IMR-90 (cell line): ENCODE results near the gene CKAP5. TPM values are rescaled to one million over a fixed set of nuclear protein-coding genes. Genes with fewer than 3 reads are reported as not detected.

Experiments used
- ATAC-seq: fragments of 200-7000 bp; cut with Tn5 transposase; 2 replicates; pipeline ENCODE4 v1.9.1; 2020; ENCODE audit warnings: low read depth, mild to moderate bottlenecking, moderate library complexity
- BruUV-seq: library from RNA; stranded (reverse); fragments of 400-500 nt; replicated peaks from 2 replicates; lab custom pipeline; 2021; lab: Mats Ljungman, UMichigan
- CTCF ChIA-PET: fragments of 300-600 bp; formaldehyde crosslinking; extraction: SDS; loops from one replicate; lab custom pipeline; 2021; ENCODE audit warnings: antibody characterized with exemption; lab: Yijun Ruan, JAX
- POLR2A ChIA-PET: fragments of 300-600 bp; sonication (Branson Sonifier 250); formaldehyde crosslinking; loops from one replicate; lab custom pipeline; 2022; ENCODE audit warnings: antibody characterized with exemption; ENCODE audit not compliant: unreplicated experiment; lab: Charles Lee
- DNase-seq: peaks from one replicate; pipeline ENCODE4 v3.0.0; 2013
- H2AFZ ChIP-seq: replicated peaks from 2 replicates; pipeline ENCODE3; 2013; ENCODE audit warnings: low read length, mild to moderate bottlenecking; ENCODE audit not compliant: poor library complexity
- H2AK5ac ChIP-seq: 2 replicates; pipeline ENCODE4 v1.6.1; 2013; ENCODE audit warnings: low read depth, low read length, inconsistent platforms
- H2AK9ac ChIP-seq: replicated peaks from 2 replicates; pipeline ENCODE3; 2013; ENCODE audit warnings: mild to moderate bottlenecking, low read depth, low read length, moderate library complexity; ENCODE audit not compliant: poor library complexity
- H2BK120ac ChIP-seq: 2 replicates; pipeline ENCODE4 v1.6.1; 2013; ENCODE audit warnings: low read depth, low read length, inconsistent platforms
- H2BK15ac ChIP-seq: 3 replicates; pipeline ENCODE4 v1.6.1; 2013; ENCODE audit warnings: low read depth, low read length, inconsistent platforms
- H2BK20ac ChIP-seq: 2 replicates; pipeline ENCODE4 v1.6.1; 2013; ENCODE audit warnings: low read depth, mild to moderate bottlenecking, inconsistent platforms, low read length, moderate library complexity
- H2BK5ac ChIP-seq: 2 replicates; pipeline ENCODE4 v1.6.1; 2013; ENCODE audit warnings: mild to moderate bottlenecking, low read depth, low read length, inconsistent platforms; ENCODE audit not compliant: poor library complexity, severe bottlenecking
- H3K14ac ChIP-seq: replicated peaks from 2 replicates; pipeline ENCODE4 v1.6.1; 2013; ENCODE audit warnings: low read depth, low read length, inconsistent platforms
- H3K18ac ChIP-seq: 2 replicates; pipeline ENCODE4 v1.6.1; 2013; ENCODE audit warnings: low read depth, low read length, control low read depth
- H3K23ac ChIP-seq: 2 replicates; pipeline ENCODE4 v1.6.1; 2013; ENCODE audit warnings: low read depth, low read length, inconsistent platforms
- H3K27ac ChIP-seq: 2 replicates; pipeline ENCODE4 v1.5.1; 2013; ENCODE audit warnings: mild to moderate bottlenecking, control low read depth, low read length; ENCODE audit not compliant: insufficient read depth
- H3K27me3 ChIP-seq: 2 replicates; pipeline ENCODE4 v1.6.1; 2013; ENCODE audit warnings: low read length; ENCODE audit not compliant: control insufficient read depth, insufficient read depth
- H3K36me3 ChIP-seq: 2 replicates; pipeline ENCODE4 v1.6.1; 2013; ENCODE audit warnings: low read length, mixed read lengths; ENCODE audit not compliant: control insufficient read depth, insufficient read depth
- H3K4ac ChIP-seq: 2 replicates; pipeline ENCODE4 v1.6.1; 2013; ENCODE audit warnings: low read depth, low read length, inconsistent platforms
- H3K4me1 ChIP-seq: 2 replicates; pipeline ENCODE4 v1.6.1; 2013; ENCODE audit warnings: low read length, mixed read lengths; ENCODE audit not compliant: control insufficient read depth, insufficient read depth
- H3K4me2 ChIP-seq: 2 replicates; pipeline ENCODE4 v1.6.1; 2013; ENCODE audit warnings: low read depth, mild to moderate bottlenecking, control low read depth, low read length, moderate library complexity
- H3K4me3 ChIP-seq: 2 replicates; pipeline ENCODE4 v1.5.1; 2013; ENCODE audit warnings: low read depth, mild to moderate bottlenecking, control low read depth, low read length, moderate library complexity; ENCODE audit not compliant: insufficient read depth
- H3K56ac ChIP-seq: 2 replicates; pipeline ENCODE4 v1.6.1; 2013; ENCODE audit warnings: low read length, inconsistent platforms; ENCODE audit not compliant: insufficient read depth; ENCODE audit errors: extremely low read depth
- H3K79me1 ChIP-seq, 2 experiments: 2 replicates each; pipeline ENCODE4 v1.6.1; 2013; ENCODE audit warnings: low read length in 2 of 2, inconsistent platforms in 1 of 2, low read depth in 1 of 2
- H3K9ac ChIP-seq: 2 replicates; pipeline ENCODE4 v1.6.1; 2013; ENCODE audit warnings: low read depth, low read length, control low read depth
- H3K9me1 ChIP-seq: 2 replicates; pipeline ENCODE4 v1.6.1; 2013; ENCODE audit warnings: low read length, inconsistent platforms; ENCODE audit not compliant: insufficient read depth
- H3K9me3 ChIP-seq: 2 replicates; pipeline ENCODE4 v1.6.1; 2013; ENCODE audit warnings: low read length; ENCODE audit not compliant: control insufficient read depth, insufficient read depth
- H4K20me1 ChIP-seq: 2 replicates; pipeline ENCODE4 v1.6.1; 2013; ENCODE audit warnings: low read length, inconsistent platforms; ENCODE audit not compliant: insufficient read depth
- H4K5ac ChIP-seq: 2 replicates; pipeline ENCODE4 v1.6.1; 2013; ENCODE audit warnings: mild to moderate bottlenecking, low read depth, low read length, control low read depth
- H4K8ac ChIP-seq, 2 experiments: 2 replicates each; pipeline ENCODE4 v1.6.1; 2013; ENCODE audit warnings: low read depth in 2 of 2, low read length in 2 of 2, control low read depth in 1 of 2, inconsistent platforms in 1 of 2
- H4K91ac ChIP-seq: 2 replicates; pipeline ENCODE4 v1.6.1; 2013; ENCODE audit warnings: low read depth, low read length, inconsistent platforms; ENCODE audit not compliant: insufficient read depth
- NFE2L2 ChIP-seq: fragments of 150-350 bp; IDR thresholded peaks from 2 replicates; pipeline ENCODE4 v1.6.1; 2016; ENCODE audit warnings: low read depth, mild to moderate bottlenecking, low read length
- SMC3 ChIP-seq: fragments of 150-350 bp; IDR thresholded peaks from 2 replicates; pipeline ENCODE4 v1.6.1; 2016; ENCODE audit warnings: low read depth, mild to moderate bottlenecking, antibody characterized with exemption, low read length, moderate library complexity
- WGBS, 2 experiments: methylation state at CpG; one replicate each; pipeline versions ENCODE4 v1.1.5 to v1.1.7; 2013; ENCODE audit warnings: missing lambda C conversion rate in 2 of 2; ENCODE audit not compliant: insufficient read length in 1 of 2; ENCODE audit errors: extremely low coverage in 2 of 2; 5-methylcytosine and 5-hydroxymethylcytosine counted together
- dilution Hi-C: fragments of 300-500 bp; cut with HindIII; formaldehyde crosslinking; loops from one replicate; pipeline ENCODE4 v1.14.3; 2018; ENCODE audit warnings: low sequenced_read_pairs; ENCODE audit not compliant: unreplicated experiment
- in situ Hi-C: fragments of 300-500 bp; cut with MboI; formaldehyde crosslinking; loops from 3 replicates; pipeline ENCODE4 v1.14.3; 2019; ENCODE audit warnings: low sequenced_read_pairs, inconsistent platforms, mixed read lengths
- intact Hi-C: fragments of 100-400 bp; cut with micrococcal nuclease; formaldehyde crosslinking; loops from 2 replicates; pipeline ENCODE4 v1.10.0; 2022
- polyA plus RNA-seq, 3 experiments: library from polyadenylated mRNA; depleted of rRNA; stranded (reverse); fragments of >200 nt; gene quantifications; 2 replicates each; pipeline ENCODE4 v1.2.3, GENCODE V29; 2012; ENCODE audit warnings: low replicate concordance in 1 of 3
- total RNA-seq: library from RNA; depleted of rRNA; stranded (reverse); fragments of >200 nt; gene quantifications from 2 replicates; pipeline ENCODE4 v1.2.3, GENCODE V29; 2012
- TF ChIP-seq, protein P1 (sequence below): conservative IDR thresholded peaks from 2 replicates; pipeline ENCODE4 v1.5.1; 2012; ENCODE audit warnings: mild to moderate bottlenecking, low read depth, low read length, improper control_type of control experiment
- TF ChIP-seq, protein P2 (sequence below): fragments of 150-350 bp; IDR thresholded peaks from 2 replicates; pipeline ENCODE4 v1.6.1; 2016; ENCODE audit warnings: low read depth, mild to moderate bottlenecking, low read length, moderate library complexity, borderline replicate concordance

The CKAP5 gene
- total and polyA plus RNA-seq, 2 of the 4 experiments (the other 2 are of a cell fraction): 59.5 to 79.2 TPM

DNA sequence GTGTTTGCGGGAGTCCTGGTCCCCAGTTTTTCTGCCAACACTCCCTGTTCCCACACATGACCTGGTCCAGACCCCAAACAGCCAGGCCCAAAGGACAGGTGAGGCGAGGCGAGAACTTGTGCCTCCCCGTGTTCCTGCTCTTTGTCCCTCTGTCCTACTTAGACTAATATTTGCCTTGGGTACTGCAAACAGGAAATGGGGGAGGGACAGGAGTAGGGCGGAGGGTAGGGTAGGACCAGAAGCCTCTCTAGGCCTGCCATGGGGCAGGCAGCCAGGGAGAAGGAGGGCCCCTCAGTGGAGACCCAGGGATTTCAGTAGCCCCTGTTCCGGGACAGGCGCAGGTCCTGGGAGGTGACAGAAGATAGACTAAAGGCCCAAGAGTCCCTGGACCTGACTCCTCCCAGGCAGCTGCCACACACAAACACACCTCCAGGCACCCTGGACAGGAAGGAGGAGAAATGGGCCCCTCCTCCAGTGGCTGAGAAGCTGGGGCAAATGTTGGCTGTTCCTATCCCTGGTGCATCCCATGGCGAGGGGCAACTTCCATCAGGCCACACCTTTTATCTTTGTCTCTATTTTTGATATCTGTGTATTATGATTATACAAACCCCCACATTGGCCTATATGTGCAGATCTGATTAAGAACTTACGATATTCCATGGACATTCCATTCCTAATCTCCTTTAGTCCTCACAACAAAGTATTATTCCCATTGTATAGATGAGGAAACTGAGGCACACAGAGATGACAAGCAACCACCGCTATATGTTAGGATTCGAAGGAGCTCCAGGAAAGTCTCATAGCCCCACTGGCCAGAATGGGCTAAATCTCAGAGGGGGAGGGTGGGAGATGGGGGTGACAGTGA is 127.7 kb downstream of the CKAP5 start:
- DNase-seq: no peak
- TF ChIP-seq SMC3: no peak
- TF ChIP-seq, protein P1, sequence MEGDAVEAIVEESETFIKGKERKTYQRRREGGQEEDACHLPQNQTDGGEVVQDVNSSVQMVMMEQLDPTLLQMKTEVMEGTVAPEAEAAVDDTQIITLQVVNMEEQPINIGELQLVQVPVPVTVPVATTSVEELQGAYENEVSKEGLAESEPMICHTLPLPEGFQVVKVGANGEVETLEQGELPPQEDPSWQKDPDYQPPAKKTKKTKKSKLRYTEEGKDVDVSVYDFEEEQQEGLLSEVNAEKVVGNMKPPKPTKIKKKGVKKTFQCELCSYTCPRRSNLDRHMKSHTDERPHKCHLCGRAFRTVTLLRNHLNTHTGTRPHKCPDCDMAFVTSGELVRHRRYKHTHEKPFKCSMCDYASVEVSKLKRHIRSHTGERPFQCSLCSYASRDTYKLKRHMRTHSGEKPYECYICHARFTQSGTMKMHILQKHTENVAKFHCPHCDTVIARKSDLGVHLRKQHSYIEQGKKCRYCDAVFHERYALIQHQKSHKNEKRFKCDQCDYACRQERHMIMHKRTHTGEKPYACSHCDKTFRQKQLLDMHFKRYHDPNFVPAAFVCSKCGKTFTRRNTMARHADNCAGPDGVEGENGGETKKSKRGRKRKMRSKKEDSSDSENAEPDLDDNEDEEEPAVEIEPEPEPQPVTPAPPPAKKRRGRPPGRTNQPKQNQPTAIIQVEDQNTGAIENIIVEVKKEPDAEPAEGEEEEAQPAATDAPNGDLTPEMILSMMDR: no peak
- no peak for TF ChIP-seq NFE2L2
- TF ChIP-seq, protein P2, sequence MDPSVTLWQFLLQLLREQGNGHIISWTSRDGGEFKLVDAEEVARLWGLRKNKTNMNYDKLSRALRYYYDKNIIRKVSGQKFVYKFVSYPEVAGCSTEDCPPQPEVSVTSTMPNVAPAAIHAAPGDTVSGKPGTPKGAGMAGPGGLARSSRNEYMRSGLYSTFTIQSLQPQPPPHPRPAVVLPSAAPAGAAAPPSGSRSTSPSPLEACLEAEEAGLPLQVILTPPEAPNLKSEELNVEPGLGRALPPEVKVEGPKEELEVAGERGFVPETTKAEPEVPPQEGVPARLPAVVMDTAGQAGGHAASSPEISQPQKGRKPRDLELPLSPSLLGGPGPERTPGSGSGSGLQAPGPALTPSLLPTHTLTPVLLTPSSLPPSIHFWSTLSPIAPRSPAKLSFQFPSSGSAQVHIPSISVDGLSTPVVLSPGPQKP: no peak
- H2BK20ac ChIP-seq: peak overlapping the region; percentile 38
- peaks cover 14% of the 10 kb centered on the region for H3K4me1 ChIP-seq
- H3K9me1 ChIP-seq: peaks cover 19% of the 10 kb centered on the region
- peak overlapping the region; percentile 25; the same call in 1 of the 2 replicates for H4K91ac ChIP-seq
- no peak overlapping the region for H2BK5ac ChIP-seq
- no TSS peak for BruUV-seq
- peak overlapping the region; percentile 3 to 69; a peak in 2 of 4 replicates for H4K8ac ChIP-seq
- H4K20me1 ChIP-seq: no peaks in the 10 kb centered on the region
- CTCF ChIA-PET: no interaction called here
- H3K4ac ChIP-seq: peak overlapping the region; percentile 78
- H2BK15ac ChIP-seq: peak overlapping the region; percentile 19; the same call in 1 of the 3 replicates
- peak overlapping the region; percentile 76; the same call in 1 of the 2 replicates for H3K18ac ChIP-seq
- peak overlapping the region; percentile 77 for H2BK120ac ChIP-seq
- H3K14ac ChIP-seq: peak overlapping the region; percentile 85
- no peaks in the 10 kb centered on the region for H3K27me3 ChIP-seq
- H3K56ac ChIP-seq: no peak overlapping the region
- peak overlapping the region; percentile 65; the same call in 1 of the 2 replicates for H3K23ac ChIP-seq
- H3K36me3 ChIP-seq: no peaks in the 10 kb centered on the region
- H3K79me1 ChIP-seq: peaks cover 0 to 9% of the 10 kb centered on the region in 2 experiments; a peak in 2 of 4 replicates
- POLR2A ChIA-PET: no interaction called here
- peak; percentile 16; the same call in 1 of the 2 replicates for ATAC-seq
- peak overlapping the region; percentile 87 for H2AFZ ChIP-seq
- no peak overlapping the region for H3K4me3 ChIP-seq
- H2AK5ac ChIP-seq: peak overlapping the region; percentile 53
- intact Hi-C loops (no loop called here), dilution Hi-C loops (no loop called here), in situ Hi-C loops (no loop called here)
- no peak overlapping the region for H3K27ac ChIP-seq
- peak overlapping the region; percentile 69 for H2AK9ac ChIP-seq
- no CpG with 5 or more reads among the region's 11 CpGs for WGBS, 2 experiments
- H3K9ac ChIP-seq: no peak overlapping the region
- peak overlapping the region; percentile 98 for H4K5ac ChIP-seq
- H3K9me3 ChIP-seq: no peaks in the 10 kb centered on the region
- H3K4me2 ChIP-seq: no peak overlapping the region
